ENCODE data around the gene ZNF599. TPM values are rescaled to one million over a fixed set of nuclear protein-coding genes. Genes with fewer than 3 reads are reported as not detected.
"Not testable (repeated sequence)": the region's sequence is repeated elsewhere in the genome, so short reads cannot be mapped to it uniquely, and the experiment has no call there.

ZNF599 gene
- 1 to 10 TPM; 3.7 to 5.3 TPM for total RNA-seq

DNA sequence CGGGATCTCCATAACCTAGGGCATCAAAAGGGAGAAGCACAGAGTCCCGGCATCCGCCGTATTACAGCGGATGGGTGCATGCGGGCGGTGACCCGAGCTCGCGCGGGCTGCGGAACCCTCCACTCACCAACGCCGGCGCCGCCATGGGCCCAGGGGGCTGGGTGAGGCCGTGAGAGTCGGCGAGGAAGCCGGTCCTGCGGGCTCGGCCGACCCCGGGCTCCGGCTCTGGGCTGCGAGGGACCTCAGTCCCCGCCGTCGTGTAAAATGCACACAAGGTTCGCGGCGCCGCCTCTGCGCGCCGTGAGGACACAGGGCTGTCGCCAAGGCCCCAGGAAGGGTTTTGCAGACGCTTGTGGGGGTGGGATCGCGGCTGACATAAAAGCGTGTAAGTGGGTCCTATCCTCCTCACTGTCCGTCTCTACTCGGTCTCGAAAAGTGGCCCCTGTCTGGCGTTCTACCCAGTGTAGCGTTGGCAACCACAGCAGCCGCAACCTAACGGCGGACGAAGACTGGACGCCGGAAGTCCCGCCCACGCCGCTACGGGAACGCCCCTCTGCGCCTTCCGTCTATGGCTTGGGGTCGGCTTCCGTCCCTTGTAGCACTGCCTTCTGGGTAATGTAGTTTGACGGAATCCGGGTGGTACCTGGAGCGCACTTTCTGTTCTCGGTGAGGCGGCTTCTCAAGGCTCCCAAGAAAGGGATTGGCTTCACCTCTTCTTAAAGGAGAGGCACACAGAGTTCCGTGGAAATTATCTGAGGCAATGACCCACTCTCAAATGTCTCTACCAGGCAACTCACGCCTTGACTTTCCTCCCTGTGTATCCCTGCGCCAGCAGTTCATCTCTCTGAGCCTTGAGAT, at the start of gene ZNF599:
TSS of gene ZNF599 (minus strand) at position 519 of the 858 bp plus-strand sequence. CDS start at position 145, 374 bp downstream.
- Mint-ChIP-seq H3K36me3 (peaks cover 28% of the 10 kb centered on the region), H3K4me3 (peak within 1 kb of the TSS; percentile 87), H3K9me3 (ENCODE audit: low read depth) (peaks cover 16% of the 10 kb centered on the region), H3K27ac (peak within 1 kb of the TSS; percentile 88), H3K4me1 (peaks cover 16% of the 10 kb centered on the region), H3K27me3 (no peaks in the 10 kb centered on the region)
- DNase-seq (peak; percentile 94), ATAC-seq (peak; percentile 98)
- CTCF ChIA-PET, result no interaction called here

DNA sequence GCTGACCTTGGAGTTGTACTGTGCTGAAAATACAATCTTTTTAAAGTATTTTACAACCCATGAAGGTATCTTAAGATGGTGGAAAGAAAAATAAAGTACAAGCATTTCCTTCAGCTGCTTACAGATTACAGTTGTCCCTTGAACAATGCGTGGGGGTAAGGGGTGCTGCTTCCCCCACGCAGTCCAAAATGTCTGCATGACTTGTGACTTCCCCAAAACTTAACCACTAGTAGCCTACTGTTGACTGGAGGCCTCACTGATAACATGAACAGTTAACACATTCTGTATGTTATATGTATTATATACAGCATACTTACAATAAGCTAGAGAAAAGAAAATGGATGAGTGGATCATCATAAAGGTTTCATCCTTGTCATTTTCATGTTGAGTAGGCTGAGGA, 45.3 kb upstream of the ZNF599 start:
- CTCF ChIA-PET, result no interaction called here
- H3K36me3 Mint-ChIP-seq, result no peaks in the 10 kb centered on the region

DNA sequence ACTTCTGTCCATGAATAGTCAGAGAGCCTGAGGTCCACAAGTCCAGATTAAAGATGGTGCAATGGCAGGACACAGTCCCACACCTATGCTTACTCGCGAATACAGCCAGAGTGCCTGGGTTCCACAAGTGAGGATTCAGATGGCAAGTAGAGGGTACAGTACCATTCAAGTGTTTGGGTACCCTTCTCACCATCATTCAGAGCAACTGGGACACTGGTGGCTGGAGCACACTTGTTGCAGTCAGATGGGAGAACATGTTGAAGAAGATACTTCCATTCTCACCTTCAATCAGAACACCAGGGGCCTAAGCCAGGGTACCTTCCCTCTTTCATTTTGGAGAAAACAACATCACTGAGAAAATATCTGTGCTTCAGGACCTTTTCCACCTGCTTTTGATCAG, 43.7 kb upstream of the ZNF599 start:
- Mint-ChIP-seq H3K9me3 (ENCODE audit: low read depth) (peaks cover 3% of the 10 kb centered on the region), H3K36me3 (no peaks in the 10 kb centered on the region), H3K4me3 (no peak overlapping the region), H3K27ac (no peak overlapping the region), H3K27me3 (no peaks in the 10 kb centered on the region), H3K4me1 (peaks cover 4% of the 10 kb centered on the region)
- DNase-seq (no peak), ATAC-seq (no peak)
- CTCF ChIA-PET, result no interaction called here

More for the DNA sequence above, 45.3 kb upstream of the ZNF599 start:
- H3K27me3 Mint-ChIP-seq, result no peaks in the 10 kb centered on the region
- ATAC-seq (no peak), DNase-seq (no peak)
- H3K27ac Mint-ChIP-seq, result no peak overlapping the region
- no peak overlapping the region for H3K4me3 Mint-ChIP-seq
- peaks cover under 1% of the 10 kb centered on the region for H3K4me1 Mint-ChIP-seq
- peaks cover 3% of the 10 kb centered on the region for H3K9me3 Mint-ChIP-seq (ENCODE audit: low read depth)

DNA sequence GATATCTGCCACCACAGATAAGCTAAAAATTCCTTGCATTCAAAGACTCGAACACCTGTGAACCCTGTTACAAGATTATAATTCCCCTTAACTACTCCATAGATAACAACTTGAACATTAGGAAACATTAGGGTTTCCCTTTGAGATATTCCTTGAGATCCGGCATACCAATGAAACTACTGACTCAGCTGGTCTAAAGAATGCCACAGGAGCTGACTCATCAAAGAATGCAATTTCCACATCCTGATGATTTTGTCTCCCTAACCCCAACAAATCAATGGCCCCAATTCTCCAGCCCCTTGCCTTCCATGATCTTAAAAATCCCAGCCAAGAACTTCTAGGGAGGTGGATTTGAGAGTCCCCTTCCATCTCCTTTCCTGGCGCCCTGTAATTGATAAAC, 35.6 kb upstream of the ZNF599 start:
- no peaks in the 10 kb centered on the region for H3K27me3 Mint-ChIP-seq
- H3K9me3 Mint-ChIP-seq (ENCODE audit: low read depth), result peaks cover 14% of the 10 kb centered on the region
- no peak overlapping the region for H3K27ac Mint-ChIP-seq
- CTCF ChIA-PET, result no interaction called here
- DNase-seq (no peak), ATAC-seq (no peak)
- H3K36me3 Mint-ChIP-seq, result peaks cover 1% of the 10 kb centered on the region
- H3K4me3 Mint-ChIP-seq, result no peak overlapping the region
- peaks cover 4% of the 10 kb centered on the region for H3K4me1 Mint-ChIP-seq

DNA sequence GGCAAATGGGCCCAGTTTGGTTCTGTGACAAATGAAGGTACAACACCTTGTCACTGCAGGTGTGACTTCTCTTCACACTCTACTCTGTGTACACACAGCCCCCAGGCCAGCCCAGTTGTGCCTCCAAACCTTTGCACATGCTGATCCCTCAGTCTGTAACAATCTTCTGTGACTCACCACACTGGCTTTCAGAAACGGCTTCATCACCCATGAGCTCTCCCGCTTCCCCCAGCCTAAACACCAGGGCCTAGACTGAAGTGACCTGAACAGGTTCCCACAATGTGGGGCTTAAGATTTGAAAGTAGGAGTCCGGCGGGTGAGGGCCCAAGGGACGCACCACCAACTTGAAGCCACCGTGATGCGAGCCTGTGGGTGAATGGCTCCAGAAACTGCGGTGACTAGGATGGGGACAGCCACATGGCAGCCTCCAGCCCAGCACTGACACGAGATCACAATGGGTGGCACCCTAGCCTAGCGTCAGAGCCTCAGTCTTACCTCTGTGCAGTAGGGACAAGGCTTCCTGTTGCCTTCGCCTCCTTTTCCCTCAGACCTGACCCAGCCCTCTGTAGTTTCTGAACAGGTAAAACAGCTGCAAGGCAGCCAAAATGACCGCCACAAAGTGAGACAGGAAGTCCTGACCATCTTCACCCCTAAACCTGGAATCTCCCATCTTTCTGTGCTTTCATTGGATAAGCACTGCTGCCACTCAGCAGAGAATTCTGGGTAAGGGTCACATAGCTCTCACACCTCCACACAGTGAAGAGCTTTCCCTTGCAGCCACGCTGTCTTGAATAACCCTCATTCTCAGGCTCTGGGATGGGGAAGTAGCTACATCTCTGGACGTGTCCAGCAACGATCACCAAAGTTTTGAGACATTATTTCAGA, 34.2 kb upstream of the ZNF599 start:
- Mint-ChIP-seq H3K27ac (no peak overlapping the region), H3K4me1 (no peaks in the 10 kb centered on the region), H3K36me3 (peaks cover 1% of the 10 kb centered on the region), H3K4me3 (no peak overlapping the region), H3K9me3 (ENCODE audit: low read depth) (peaks cover 14% of the 10 kb centered on the region), H3K27me3 (no peaks in the 10 kb centered on the region)
- DNase-seq, result no peak
- ATAC-seq, result no peak
- CTCF ChIA-PET, result interaction anchor here (0.6 kb wide), 1 partner anchor 70 kb away, joined by 3 read pairs; no protein-coding TSS in a partner anchor

DNA sequence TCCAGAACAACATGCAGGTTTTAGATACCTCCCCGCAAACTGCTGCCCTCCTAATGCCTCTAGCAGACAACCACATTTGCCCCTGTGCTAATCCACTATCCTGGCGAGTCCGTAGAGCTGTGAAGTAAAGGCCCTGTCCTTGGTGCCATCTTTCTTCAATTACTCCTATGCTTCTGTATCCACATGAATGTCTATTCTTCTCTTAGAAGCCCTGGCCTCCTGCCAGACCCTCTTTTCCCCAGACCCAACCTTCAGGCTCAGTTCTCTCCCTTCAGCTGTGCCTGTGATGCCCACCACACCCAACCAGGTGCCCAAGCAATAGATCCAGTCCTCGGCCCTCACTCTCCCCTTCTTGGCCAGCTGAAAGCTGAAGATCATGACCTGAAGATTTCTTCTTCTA, 31.1 kb upstream of the ZNF599 start:
- Mint-ChIP-seq H3K4me3 (no peak overlapping the region), H3K27me3 (no peaks in the 10 kb centered on the region), H3K9me3 (ENCODE audit: low read depth) (peaks cover 9% of the 10 kb centered on the region), H3K36me3 (no peaks in the 10 kb centered on the region), H3K27ac (no peak overlapping the region), H3K4me1 (no peaks in the 10 kb centered on the region)
- CTCF ChIA-PET, result no interaction called here
- ATAC-seq, result no peak
- no peak for DNase-seq

DNA sequence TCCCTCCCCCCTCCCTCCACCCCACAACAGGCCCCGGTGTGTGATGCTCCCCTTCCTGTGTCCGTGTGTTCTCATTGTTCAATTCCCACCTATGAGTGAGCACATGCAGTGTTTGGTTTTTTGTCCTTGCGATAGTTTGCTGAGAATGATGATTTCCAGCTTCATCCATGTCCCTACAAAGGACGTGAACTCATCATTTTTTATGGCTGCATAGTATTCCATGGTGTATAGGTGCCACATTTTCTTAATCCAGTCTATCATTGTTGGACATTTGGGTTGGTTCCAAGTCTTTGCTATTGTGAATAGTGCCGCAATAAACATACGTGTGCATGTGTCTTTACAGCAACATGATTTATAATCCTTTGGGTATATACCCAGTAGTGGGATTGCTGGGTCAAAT, 23.9 kb upstream of the ZNF599 start:
- DNase-seq, ATAC-seq, H3K4me3 Mint-ChIP-seq, H3K36me3 Mint-ChIP-seq, H3K4me1 Mint-ChIP-seq, H3K27ac Mint-ChIP-seq, CTCF ChIA-PET, H3K27me3 Mint-ChIP-seq: not testable (repeated sequence)
- peaks cover 12% of the 10 kb centered on the region for H3K9me3 Mint-ChIP-seq (ENCODE audit: low read depth)

DNA sequence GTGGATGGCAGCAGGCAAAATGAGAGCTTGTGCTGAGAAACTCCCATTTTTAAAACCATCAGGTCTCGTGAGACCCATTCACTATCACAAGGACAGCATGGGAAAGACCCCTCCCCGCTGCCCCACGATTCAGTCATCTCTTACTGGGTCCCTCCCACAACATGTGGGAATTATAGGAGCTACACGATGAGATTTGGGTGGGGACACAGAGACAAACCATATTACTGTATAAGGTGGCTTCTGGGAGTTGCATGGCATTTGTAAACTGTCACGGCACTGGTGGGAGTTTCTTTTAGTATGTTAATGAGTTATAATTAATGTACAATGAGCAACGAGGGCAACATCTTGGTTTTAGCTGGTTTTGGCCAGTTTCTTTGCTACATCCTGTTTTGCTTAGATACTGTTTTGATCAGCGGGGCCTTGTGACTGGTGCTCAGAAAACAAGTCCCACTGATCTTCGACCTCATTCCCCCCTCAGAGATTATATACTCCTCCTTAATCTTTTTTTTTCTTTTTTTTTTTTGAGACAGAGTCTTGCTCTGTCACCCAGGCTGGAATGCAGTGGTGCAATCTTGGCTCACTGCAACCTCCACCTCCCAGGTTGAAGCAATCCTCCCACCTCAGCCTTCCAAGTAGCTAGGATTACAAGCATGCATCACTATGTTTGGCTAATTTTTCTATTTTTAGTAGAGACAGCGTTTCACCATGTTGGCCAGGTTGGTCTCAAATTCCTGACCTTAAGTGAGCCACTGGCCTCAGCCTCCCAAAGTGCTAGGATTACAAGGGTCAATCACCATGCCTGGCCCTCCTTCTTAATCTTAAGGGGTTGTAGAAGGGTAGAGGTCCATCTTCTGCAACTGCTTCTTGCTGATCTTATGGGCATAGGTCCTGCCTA, 21.3 kb upstream of the ZNF599 start:
- H3K36me3 Mint-ChIP-seq, result peaks cover 7% of the 10 kb centered on the region
- CTCF ChIA-PET, result no interaction called here

DNA sequence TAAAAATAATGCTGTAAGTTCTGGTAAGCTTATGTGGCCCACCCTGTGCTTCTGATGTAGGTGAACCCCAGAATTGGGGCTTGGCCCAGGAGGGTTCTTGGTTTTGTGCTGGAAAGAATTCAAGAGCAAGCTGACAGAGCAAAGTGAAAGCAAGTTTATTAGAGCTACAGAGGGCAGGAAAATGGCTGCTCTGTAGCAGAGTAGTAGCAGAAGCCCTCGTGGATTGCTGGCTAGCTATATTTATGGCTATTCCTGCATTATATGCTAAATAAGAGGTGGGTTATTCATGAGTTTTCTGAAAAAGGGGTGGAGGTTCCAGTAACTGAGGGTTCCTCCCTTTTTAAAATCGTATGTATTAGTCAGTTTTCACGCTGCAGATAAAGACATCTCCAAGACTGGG, 20.6 kb upstream of the ZNF599 start:
- no peak overlapping the region for H3K4me3 Mint-ChIP-seq
- H3K4me1 Mint-ChIP-seq, result peaks cover 6% of the 10 kb centered on the region
- DNase-seq, result no peak
- H3K36me3 Mint-ChIP-seq, result peaks cover 7% of the 10 kb centered on the region
- H3K27ac Mint-ChIP-seq, result no peak overlapping the region
- ATAC-seq, result no peak
- H3K9me3 Mint-ChIP-seq (ENCODE audit: low read depth), result peaks cover 7% of the 10 kb centered on the region
- CTCF ChIA-PET, result no interaction called here
- no peaks in the 10 kb centered on the region for H3K27me3 Mint-ChIP-seq

More for the DNA sequence above, 21.3 kb upstream of the ZNF599 start:
- peaks cover 6% of the 10 kb centered on the region for H3K4me1 Mint-ChIP-seq
- no peak overlapping the region for H3K4me3 Mint-ChIP-seq
- H3K27ac Mint-ChIP-seq, result no peak overlapping the region
- H3K27me3 Mint-ChIP-seq, result no peaks in the 10 kb centered on the region
- no peak for DNase-seq
- ATAC-seq, result no peak
- H3K9me3 Mint-ChIP-seq (ENCODE audit: low read depth), result peaks cover 4% of the 10 kb centered on the region

DNA sequence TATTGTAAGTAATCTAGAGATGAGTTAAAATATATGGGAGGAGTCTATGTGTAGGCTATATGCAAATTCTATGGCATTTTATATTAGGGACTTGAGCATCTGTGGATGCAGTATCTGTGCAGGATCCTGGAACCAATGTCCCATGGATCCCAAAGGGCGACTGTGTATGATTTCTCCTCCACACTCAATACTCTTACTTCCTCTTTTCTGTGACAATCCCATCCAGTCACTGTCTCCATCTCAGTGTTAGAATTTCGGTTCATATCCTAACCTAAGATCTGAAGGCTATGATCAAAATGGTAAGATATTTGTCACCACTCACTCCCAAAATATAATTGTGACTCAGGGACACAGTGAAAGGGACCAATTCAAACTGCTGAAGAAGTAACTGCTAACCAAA, 15.1 kb upstream of the ZNF599 start:
- H3K4me3 Mint-ChIP-seq, result no peak overlapping the region
- CTCF ChIA-PET, result no interaction called here
- H3K27ac Mint-ChIP-seq, result no peak overlapping the region
- DNase-seq (no peak), ATAC-seq (no peak)
- H3K27me3 Mint-ChIP-seq, result no peaks in the 10 kb centered on the region
- no peaks in the 10 kb centered on the region for H3K4me1 Mint-ChIP-seq
- peaks cover 3% of the 10 kb centered on the region for H3K36me3 Mint-ChIP-seq
- H3K9me3 Mint-ChIP-seq (ENCODE audit: low read depth), result peaks cover 10% of the 10 kb centered on the region

DNA sequence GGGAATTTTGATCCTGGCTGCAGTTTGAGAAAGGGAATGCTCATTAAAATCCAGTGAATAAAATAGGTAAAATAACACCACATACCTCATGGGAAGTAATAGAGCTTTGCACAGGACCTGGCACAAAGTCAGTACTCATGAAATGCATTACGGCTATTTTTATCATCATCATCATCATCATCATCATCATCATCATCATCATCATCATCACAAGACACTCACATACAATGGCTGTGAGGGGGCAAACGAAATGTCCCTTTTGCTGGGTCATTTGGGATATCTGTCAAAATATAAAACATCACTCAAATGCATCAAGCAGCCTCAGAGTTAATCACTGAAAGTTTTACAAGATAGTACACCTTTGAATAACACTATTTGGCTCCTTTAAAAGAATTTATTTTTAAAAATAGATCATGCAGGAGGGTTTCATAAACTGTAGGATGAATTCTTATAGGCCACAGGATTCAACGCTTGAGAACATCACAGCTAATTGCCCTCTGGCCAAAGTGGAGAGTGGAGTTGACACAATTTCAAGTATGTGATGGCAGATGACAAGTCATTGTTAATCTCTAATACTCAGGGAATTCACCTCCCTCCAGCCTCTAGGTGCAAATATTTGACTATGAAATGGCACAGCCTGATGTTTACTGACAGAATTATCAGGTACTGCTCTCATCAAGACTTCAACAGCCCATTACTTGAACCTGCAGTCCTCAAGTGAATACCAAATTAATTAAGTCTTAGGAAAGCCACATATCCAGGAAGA, 14.2 kb upstream of the ZNF599 start:
- no peak for ATAC-seq
- no peaks in the 10 kb centered on the region for H3K27me3 Mint-ChIP-seq

DNA sequence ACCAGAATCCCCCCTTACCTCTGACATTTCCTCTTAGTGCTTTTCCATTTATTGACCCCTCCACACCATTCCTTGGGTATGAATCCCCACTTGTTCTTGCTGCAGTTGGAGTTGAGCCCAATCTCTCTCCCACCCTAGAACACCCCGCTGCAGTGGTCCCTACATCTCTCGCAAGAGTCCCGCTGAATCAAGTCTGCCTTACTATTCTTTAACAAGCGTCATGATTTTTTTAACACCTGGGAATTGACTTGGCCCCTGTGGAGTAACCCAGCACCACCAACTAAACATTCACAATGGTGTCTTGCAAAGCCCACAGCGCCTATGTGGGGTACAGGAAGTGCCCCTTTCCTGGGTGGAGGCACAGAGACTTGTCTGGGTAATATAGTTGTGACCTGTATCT, 13.2 kb upstream of the ZNF599 start:
- Mint-ChIP-seq H3K9me3 (ENCODE audit: low read depth) (peaks cover 6% of the 10 kb centered on the region), H3K36me3 (no peaks in the 10 kb centered on the region), H3K4me3 (no peak overlapping the region), H3K27me3 (no peaks in the 10 kb centered on the region), H3K27ac (no peak overlapping the region), H3K4me1 (no peaks in the 10 kb centered on the region)
- no peak for DNase-seq
- ATAC-seq, result no peak
- CTCF ChIA-PET, result no interaction called here

More for the DNA sequence above, 14.2 kb upstream of the ZNF599 start:
- Mint-ChIP-seq H3K27ac (no peak overlapping the region), H3K4me1 (no peaks in the 10 kb centered on the region), H3K9me3 (ENCODE audit: low read depth) (peaks cover 6% of the 10 kb centered on the region), H3K36me3 (no peaks in the 10 kb centered on the region), H3K4me3 (no peak overlapping the region)
- DNase-seq, result no peak
- CTCF ChIA-PET, result no interaction called here

Data from activated CD8-positive, alpha-beta memory T cell treated with anti-CD3 and anti-CD28 coated beads, Interleukin-2, amount 10 ng/mL, durations not matched to agents 7 days and 5 days (primary cell).